A549 (cell line): ENCODE data around the gene EIF6.

Experiments used
- ATOH8 ChIP-seq: fragments of 250-450 bp; sonication (Bioruptor Pico); IDR thresholded peaks from 2 replicates; pipeline ENCODE4 v1.5.0; 2020; ENCODE audit warnings: low read depth, mild to moderate bottlenecking, moderate library complexity
- CBX2 ChIP-seq: fragments of 200-600 bp; sonication (generic); IDR thresholded peaks from 2 replicates; pipeline ENCODE4 v1.6.1; 2016; ENCODE audit warnings: low read depth, mild to moderate bottlenecking, borderline replicate concordance
- CTCF ChIP-seq: fragments of >200 bp; sonication (Bioruptor Twin); formaldehyde crosslinking; IDR thresholded peaks from 3 replicates; pipeline ENCODE4 v1.5.1; 2016
- GATA3 ChIP-seq: IDR thresholded peaks from 2 replicates; pipeline ENCODE4 v1.6.1; 2012; ENCODE audit warnings: borderline replicate concordance
- KDM1A ChIP-seq: fragments of 200-600 bp; sonication (generic); IDR thresholded peaks from 2 replicates; pipeline ENCODE4 v1.6.1; 2016; ENCODE audit warnings: low read depth, mild to moderate bottlenecking
- KDM5A ChIP-seq: fragments of 200-600 bp; sonication (generic); IDR thresholded peaks from 2 replicates; pipeline ENCODE4 v1.6.1; 2016; ENCODE audit warnings: antibody characterized with exemption, mild to moderate bottlenecking
- MAX ChIP-seq: IDR thresholded peaks from 2 replicates; pipeline ENCODE4 v1.6.1; 2012
- MYC ChIP-seq: IDR thresholded peaks from 2 replicates; pipeline ENCODE4 v1.6.1; 2012; ENCODE audit warnings: mild to moderate bottlenecking, inconsistent platforms, low read length, improper control_type of control experiment, borderline replicate concordance
- NR3C1 ChIP-seq: fragments of >200 bp; sonication (Bioruptor Twin); formaldehyde crosslinking; IDR thresholded peaks from 3 replicates; pipeline ENCODE4 v1.6.1; 2017
- PHF8 ChIP-seq: fragments of 200-600 bp; sonication (generic); IDR thresholded peaks from 2 replicates; pipeline ENCODE4 v1.6.1; 2016; ENCODE audit warnings: low read depth, mild to moderate bottlenecking, antibody characterized with exemption, moderate library complexity, borderline replicate concordance
- POLR2A ChIP-seq: IDR thresholded peaks from 2 replicates; pipeline ENCODE4 v1.6.1; 2012; ENCODE audit warnings: mild to moderate bottlenecking, low read length
- RFX5 ChIP-seq: fragments of 450-650 bp; IDR thresholded peaks from 2 replicates; pipeline ENCODE4 v1.7.1; 2014; ENCODE audit warnings: antibody characterized with exemption, mild to moderate bottlenecking, moderate library complexity
- RNF2 ChIP-seq: fragments of 200-600 bp; sonication (generic); IDR thresholded peaks from 2 replicates; pipeline ENCODE4 v1.6.1; 2016; ENCODE audit warnings: low read depth, mild to moderate bottlenecking, antibody characterized with exemption, moderate library complexity, borderline replicate concordance

GRCh38 chr20:35286899-35287508, 2.4 kb upstream of the EIF6 start:
- TF ChIP-seq CTCF = no peak
- TF ChIP-seq KDM1A = no peak
- no peak for TF ChIP-seq MYC
- TF ChIP-seq GATA3 = no peak
- TF ChIP-seq RNF2 = no peak
- TF ChIP-seq CBX2 = no peak
- TF ChIP-seq ATOH8 (CRISPR knock-in tag) = no peak
- no peak for TF ChIP-seq MAX
- TF ChIP-seq RFX5 = no peak
- TF ChIP-seq KDM5A = no peak
- no peak for TF ChIP-seq POLR2A
- TF ChIP-seq PHF8 = no peak
- no peak for TF ChIP-seq NR3C1
